Left lung (tissue), 10 donors: ENCODE measurements around the gene TCF12. TPM values are rescaled to one million over a fixed set of nuclear protein-coding genes. Genes with fewer than 3 reads are reported as not detected.

ENCODE experiments used
- ATAC-seq: fragments of 200-7000 bp; cut with Tn5 transposase; one replicate; pipeline ENCODE4 v1.9.1; 2020; ENCODE audit warnings: moderate library complexity
- DNase-seq, 4 donors: peaks; one replicate each; pipeline ENCODE4 v3.0.0-alpha.2; 2013 to 2020
- H3K27ac ChIP-seq, 2 donors: fragments of 200-600 bp; sonication (generic) in 1 of 2; one replicate each; pipeline versions ENCODE4 v1.5.0 to v1.8.0; 2020 to 2021
- H3K27me3 ChIP-seq, 2 donors: fragments of 200-600 bp; sonication (generic) in 1 of 2; one replicate each; pipeline versions ENCODE4 v1.5.0 to v1.8.0; 2020 to 2021
- H3K36me3 ChIP-seq, 2 donors: fragments of 200-600 bp; sonication (generic) in 1 of 2; one replicate each; pipeline versions ENCODE4 v1.5.0 to v1.8.0; 2020 to 2021
- H3K4me1 ChIP-seq, 2 donors: fragments of 200-600 bp; one replicate each; pipeline ENCODE4 v1.8.0; 2021
- H3K4me3 ChIP-seq, 2 donors: fragments of 200-600 bp; sonication (generic) in 1 of 2; one replicate each; pipeline versions ENCODE4 v1.5.0 to v1.8.0; 2020 to 2021; ENCODE audit warnings: mild to moderate bottlenecking in 1 of 2
- H3K9me3 ChIP-seq, 2 donors: fragments of 200-600 bp; sonication (generic) in 1 of 2; one replicate each; pipeline versions ENCODE4 v1.5.0 to v1.8.0; 2020 to 2021
- CTCF ChIP-seq, 2 donors: fragments of 200-600 bp; sonication (generic) in 1 of 2; IDR thresholded peaks; one replicate each; pipeline versions ENCODE4 v1.5.0 to v1.8.0; 2021; ENCODE audit warnings: antibody characterized with exemption in 2 of 2
- intact Hi-C, 2 donors: fragments of 100-400 bp; cut with DNase I; formaldehyde crosslinking; loops; one replicate each; pipeline versions ENCODE4 v1.11.2 to v1.14.2; 2022
- polyA plus RNA-seq, 6 donors: library from polyadenylated mRNA; unstranded; fragments of 120-200 nt; gene quantifications; one replicate each; pipeline ENCODE4 v1.2.1, GENCODE V29; 2013; ENCODE audit not compliant: insufficient read length in 6 of 6
- total RNA-seq, 2 donors: library from RNA; stranded (reverse); fragmentation: NEBNext Ultra II Directional; extraction: Animal tissue kit (Norgen Biotek cat#: 25700); gene quantifications; one replicate each; pipeline ENCODE4 v1.2.1, GENCODE V29; 2021
- donor health status: DM: no; HTN: yes; CAD: no.
- donor health status: DM: no; HTN: no; CAD: no.

Gene TCF12
- total and polyA plus RNA-seq, 8 donors, result 106 to 148 (median 130) TPM

- Histone ChIP-seq H3K27ac (no peak overlapping the region), H3K9me3 (no peaks in the 10 kb centered on the region), H3K36me3 (no peaks in the 10 kb centered on the region), H3K4me1 (peaks cover under 1 to 9% of the 10 kb centered on the region in 2 donors), H3K4me3 (no peak overlapping the region), H3K27me3 (no peaks in the 10 kb centered on the region)
- intact Hi-C loops, result no loop called here
- no peak for DNase-seq
- no peak for ATAC-seq
- no peak for TF ChIP-seq CTCF (IDR thresholded peaks at IDR 0.05)
These were observed 25.6 kb upstream of the TCF12 start for GRCh38 chr15:56892659-56893363.

- Histone ChIP-seq H3K4me3 (no peak overlapping the region), H3K27me3 (no peaks in the 10 kb centered on the region), H3K4me1 (peaks cover 0 to 4% of the 10 kb centered on the region in 2 donors), H3K27ac (no peak overlapping the region), H3K36me3 (no peaks in the 10 kb centered on the region), H3K9me3 (no peaks in the 10 kb centered on the region)
- ATAC-seq, result no peak
- DNase-seq, result no peak
- intact Hi-C loops, result no loop called here
- no peak for TF ChIP-seq CTCF (IDR thresholded peaks at IDR 0.05)
These were observed 25.1 kb upstream of the TCF12 start for GRCh38 chr15:56893364-56893678.

- Histone ChIP-seq H3K4me1 (no peaks in the 10 kb centered on the region), H3K4me3 (no peak overlapping the region), H3K27me3 (no peaks in the 10 kb centered on the region), H3K36me3 (no peaks in the 10 kb centered on the region), H3K9me3 (no peaks in the 10 kb centered on the region), H3K27ac (no peak overlapping the region)
- DNase-seq (no peak), ATAC-seq (no peak)
- no peak for TF ChIP-seq CTCF (IDR thresholded peaks at IDR 0.05)
- intact Hi-C loops, result no loop called here
These were observed 23.8 kb upstream of the TCF12 start for GRCh38 chr15:56894601-56895000.

GRCh38 chr15:56901931-56902330 lies 16.5 kb upstream of the TCF12 start:
- H3K4me3 ChIP-seq, result no peak overlapping the region
- no peaks in the 10 kb centered on the region for H3K36me3 ChIP-seq
- no peaks in the 10 kb centered on the region for H3K9me3 ChIP-seq
- no peak for TF ChIP-seq CTCF (IDR thresholded peaks at IDR 0.05)
- H3K4me1 ChIP-seq, result no peaks in the 10 kb centered on the region
- intact Hi-C loops, result no loop called here
- DNase-seq (no peak), ATAC-seq (no peak)
- no peak overlapping the region for H3K27ac ChIP-seq
- no peaks in the 10 kb centered on the region for H3K27me3 ChIP-seq

- no peak for TF ChIP-seq CTCF (IDR thresholded peaks at IDR 0.05)
- DNase-seq (no peak), ATAC-seq (peak; percentile 33)
- Histone ChIP-seq H3K36me3 (no peaks in the 10 kb centered on the region), H3K27me3 (no peaks in the 10 kb centered on the region), H3K27ac (no peak overlapping the region), H3K4me1 (no peaks in the 10 kb centered on the region), H3K4me3 (no peak overlapping the region), H3K9me3 (no peaks in the 10 kb centered on the region)
- intact Hi-C loops, result no loop called here
These were observed 11.7 kb upstream of the TCF12 start for GRCh38 chr15:56906766-56907165.
